Adrenal gland (tissue), 5 donors: ENCODE measurements around the gene SLC2A9.

ENCODE experiments used
- POLR2A ChIP-seq, 2 donors: fragments of 450-650 bp; IDR thresholded peaks; one replicate each; pipeline ENCODE4 v1.6.1; 2017; ENCODE audit warnings: antibody characterized with exemption in 2 of 2, mild to moderate bottlenecking in 2 of 2, moderate library complexity in 1 of 2
- TF ChIP-seq, protein P1 (sequence below), 6 experiments: fragments of 450-650 bp in 4 of 6; fragments of 200-600 bp in 2 of 6; sonication (generic) in 1 of 6; IDR thresholded peaks; 1 replicate in 5 of 6; 2 replicates in 1 of 6; pipeline versions ENCODE4 v1.5.1 to v1.8.0; 2016 to 2021; ENCODE audit warnings: antibody characterized with exemption in 6 of 6, mild to moderate bottlenecking in 2 of 6, moderate library complexity in 1 of 6
- donor health status: DM: no; HTN: no; CAD: no.

DNA sequence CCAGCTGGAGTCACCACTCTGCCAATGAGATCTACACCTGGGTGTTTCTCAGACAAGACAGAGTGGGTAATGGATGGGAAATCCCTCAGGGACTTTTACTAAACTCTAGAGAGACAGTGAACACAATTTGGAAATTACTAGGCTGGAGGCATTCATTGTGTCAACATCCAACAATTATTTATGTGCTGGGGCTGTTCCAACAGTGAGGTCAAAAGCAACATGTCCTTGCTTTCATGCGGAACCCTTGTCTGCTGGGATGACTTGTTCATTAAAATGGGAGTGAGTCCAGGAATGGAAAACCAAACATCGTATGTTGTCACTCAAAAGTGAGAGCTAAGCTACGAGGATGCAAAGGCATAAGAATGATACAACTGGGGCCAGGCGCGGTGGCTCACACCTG is 185.9 kb downstream of the SLC2A9 start:
- TF ChIP-seq, protein P1, sequence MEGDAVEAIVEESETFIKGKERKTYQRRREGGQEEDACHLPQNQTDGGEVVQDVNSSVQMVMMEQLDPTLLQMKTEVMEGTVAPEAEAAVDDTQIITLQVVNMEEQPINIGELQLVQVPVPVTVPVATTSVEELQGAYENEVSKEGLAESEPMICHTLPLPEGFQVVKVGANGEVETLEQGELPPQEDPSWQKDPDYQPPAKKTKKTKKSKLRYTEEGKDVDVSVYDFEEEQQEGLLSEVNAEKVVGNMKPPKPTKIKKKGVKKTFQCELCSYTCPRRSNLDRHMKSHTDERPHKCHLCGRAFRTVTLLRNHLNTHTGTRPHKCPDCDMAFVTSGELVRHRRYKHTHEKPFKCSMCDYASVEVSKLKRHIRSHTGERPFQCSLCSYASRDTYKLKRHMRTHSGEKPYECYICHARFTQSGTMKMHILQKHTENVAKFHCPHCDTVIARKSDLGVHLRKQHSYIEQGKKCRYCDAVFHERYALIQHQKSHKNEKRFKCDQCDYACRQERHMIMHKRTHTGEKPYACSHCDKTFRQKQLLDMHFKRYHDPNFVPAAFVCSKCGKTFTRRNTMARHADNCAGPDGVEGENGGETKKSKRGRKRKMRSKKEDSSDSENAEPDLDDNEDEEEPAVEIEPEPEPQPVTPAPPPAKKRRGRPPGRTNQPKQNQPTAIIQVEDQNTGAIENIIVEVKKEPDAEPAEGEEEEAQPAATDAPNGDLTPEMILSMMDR (IDR thresholded peaks at IDR 0.05) = no peak
- TF ChIP-seq POLR2A (IDR thresholded peaks at IDR 0.05) = no peak
